NT2/D1 (cell line): ENCODE data around the gene COX6A2.

ENCODE experiments used
- YY1 ChIP-seq: IDR thresholded peaks from 2 replicates; pipeline ENCODE4 v1.6.1; 2011; ENCODE audit not compliant: insufficient read length, insufficient read depth
- ZNF274 ChIP-seq: IDR thresholded peaks from 2 replicates; pipeline ENCODE4 v1.6.1; 2011; ENCODE audit warnings: mild to moderate bottlenecking, low read depth, low read length

GRCh38 chr16:31466381-31466841 lies 38.3 kb upstream of the COX6A2 start:
- no peak for TF ChIP-seq ZNF274
- no peak for TF ChIP-seq YY1
